K562 (cell line): ENCODE data around the gene SH2B2. TPM values are rescaled to one million over a fixed set of nuclear protein-coding genes. Genes with fewer than 3 reads are reported as not detected.

ENCODE experiments used
- BDP1 ChIP-seq: IDR thresholded peaks from 3 replicates; pipeline ENCODE4 v1.6.1; 2011; ENCODE audit not compliant: insufficient read length, insufficient read depth
- BHLHE40 ChIP-seq: IDR thresholded peaks from 2 replicates; pipeline ENCODE4 v1.6.1; 2011; ENCODE audit warnings: low read length, improper control_type of control experiment
- ELK1 ChIP-seq: sonication (generic); formaldehyde crosslinking; IDR thresholded peaks from 2 replicates; pipeline ENCODE4 v1.8.1; 2022; ENCODE audit warnings: missing genetic modification reagents
- FOXK1 ChIP-seq: sonication (generic); formaldehyde crosslinking; IDR thresholded peaks from 2 replicates; pipeline ENCODE4 v1.8.0; 2022; ENCODE audit warnings: missing genetic modification reagents, mild to moderate bottlenecking, borderline replicate concordance
- GABPB1 ChIP-seq: sonication (generic); formaldehyde crosslinking; IDR thresholded peaks from 2 replicates; pipeline ENCODE4 v1.8.0; 2022; ENCODE audit warnings: mild to moderate bottlenecking, missing genetic modification reagents
- GATA2 ChIP-seq: sonication (generic); formaldehyde crosslinking; IDR thresholded peaks from 2 replicates; pipeline ENCODE4 v1.4.0; 2020; ENCODE audit warnings: mild to moderate bottlenecking, missing genetic modification reagents
- HNRNPK ChIP-seq: fragments of 200-400 bp; formaldehyde crosslinking; IDR thresholded peaks from one replicate; pipeline ENCODE4 v1.6.1; 2018; ENCODE audit warnings: mild to moderate bottlenecking, low read depth, low read length; ENCODE audit not compliant: poor library complexity, severe bottlenecking
- NELFE ChIP-seq: IDR thresholded peaks from 2 replicates; pipeline ENCODE4 v1.6.1; 2011; ENCODE audit warnings: mild to moderate bottlenecking; ENCODE audit not compliant: insufficient read depth, insufficient read length
- POLR2H ChIP-seq: IDR thresholded peaks from 2 replicates; pipeline ENCODE4 v1.6.1; 2016; ENCODE audit warnings: missing genetic modification characterization, low read depth, mild to moderate bottlenecking, control low read depth, missing compliant biosample characterization, moderate library complexity
- RAD21 ChIP-seq, 2 experiments: fragments of 250-450 bp in 1 of 2; fragments of 450-650 bp in 1 of 2; sonication (Bioruptor Pico) in 1 of 2; formaldehyde crosslinking in 1 of 2; IDR thresholded peaks in 1 of 2; conservative IDR thresholded peaks in 1 of 2; 2 replicates each; pipeline versions ENCODE4 v1.4.0 to v1.8.0; 2020 to 2022; ENCODE audit warnings: mild to moderate bottlenecking in 2 of 2, moderate library complexity in 1 of 2
- SAFB2 ChIP-seq: fragments of 200-400 bp; formaldehyde crosslinking; IDR thresholded peaks from 2 replicates; pipeline ENCODE4 v1.6.1; 2018; ENCODE audit warnings: borderline replicate concordance, low read length, low read depth, moderate library complexity; ENCODE audit not compliant: severe bottlenecking
- ZNF407 ChIP-seq: fragments of 450-650 bp; IDR thresholded peaks from 2 replicates; pipeline ENCODE4 v1.6.1; 2016; ENCODE audit warnings: low read depth
- polyA plus RNA-seq, 8 experiments: library from polyadenylated mRNA; depleted of rRNA in 4 of 8; stranded (reverse) in 5 of 8; unstranded in 3 of 8; fragments of >200 nt; fragmentation: Nextera tagmentation in 2 of 8; fragmentation: Illumina TruSeq in 1 of 8; extraction: Ambion mirVana in 2 of 8; extraction: Trizol in 1 of 8; gene quantifications; 2 replicates each; pipeline versions ENCODE4 v1.2.1 to v1.2.3, GENCODE V29; 2011 to 2014; ENCODE audit warnings: inconsistent platforms in 1 of 8, missing spikeins in 1 of 8
- total RNA-seq, 7 experiments: library from RNA; depleted of rRNA in 6 of 7; stranded (reverse); fragments of >200 nt in 6 of 7; fragmentation: Illumina TruSeq in 2 of 7; extraction: Trizol in 2 of 7; gene quantifications; 2 replicates each; pipeline versions ENCODE4 v1.2.1 to v1.2.3, GENCODE V29; 2011 to 2021; ENCODE audit warnings: low replicate concordance in 1 of 7

The SH2B2 gene
- total and polyA plus RNA-seq, 9 of the 15 experiments (the other 6 are each of a cell fraction or from before 2014, with no cell fraction given) = 0.03 to 0.89 (median 0.07) TPM; not detected in 4

- TF ChIP-seq SAFB2 (no peak), HNRNPK (no peak), BDP1 (no peak), RAD21 (CRISPR knock-in tag; conservative IDR thresholded peaks at IDR 0.05 in 1 of 2, IDR thresholded peaks at IDR 0.05 in 1 of 2) (no peak), FOXK1 (no peak), GATA2 (CRISPR knock-in tag) (no peak), GABPB1 (CRISPR knock-in tag) (no peak), NELFE (no peak), POLR2H (no peak), ZNF407 (no peak), ELK1 (CRISPR knock-in tag) (no peak), BHLHE40 (no peak)
Observed at GRCh38 chr7:102286237-102287110, at the start of gene SH2B2 (continued).
